HG02571 (cell line): ENCODE measurements around the gene IFI6.
A peak's percentile ranks its signal among the peaks of the same experiment; 100 is the strongest.

Source experiments
- ATAC-seq: cut with Tn5 transposase; IDR thresholded peaks from one replicate; pipeline ENCODE4 v1.9.1; 2021; ENCODE audit warnings: mild to moderate bottlenecking, moderate library complexity; ENCODE audit not compliant: unreplicated experiment

IFI6 gene

GRCh38 chr1:27676410-27676809, 4.4 kb upstream of the IFI6 start:
- no peak for ATAC-seq

- ATAC-seq: no peak
These were observed 739 bp upstream of the IFI6 start for GRCh38 chr1:27672750-27673112.

GRCh38 chr1:27669876-27670275, 2.1 kb downstream of the IFI6 start:
- no peak for ATAC-seq

GRCh38 chr1:27668808-27669723, 2.9 kb downstream of the IFI6 start:
- ATAC-seq: no peak

GRCh38 chr1:27668121-27668807, 3.7 kb downstream of the IFI6 start:
- no peak for ATAC-seq

GRCh38 chr1:27666791-27667254, 5.2 kb downstream of the IFI6 start:
- no peak for ATAC-seq

GRCh38 chr1:27666294-27666693, 5.7 kb downstream of the IFI6 start:
- ATAC-seq: no peak

- ATAC-seq: no peak
These were observed 6.9 kb downstream of the IFI6 start for GRCh38 chr1:27665016-27665651.

GRCh38 chr1:27664291-27664690, 7.7 kb downstream of the IFI6 start:
- no peak for ATAC-seq

- no peak for ATAC-seq
These were observed 9.1 kb downstream of the IFI6 start for GRCh38 chr1:27662707-27663393.

GRCh38 chr1:27662261-27662660, 9.7 kb downstream of the IFI6 start:
- ATAC-seq: no peak

- ATAC-seq: no peak
These were observed 10.4 kb downstream of the IFI6 start for GRCh38 chr1:27661412-27662075.

GRCh38 chr1:27660300-27660835, 11.6 kb downstream of the IFI6 start:
- no peak for ATAC-seq

GRCh38 chr1:27659497-27660299, 12.3 kb downstream of the IFI6 start:
- peak; percentile 60 for ATAC-seq

- peak; percentile 12 for ATAC-seq
These were observed 13.0 kb downstream of the IFI6 start for GRCh38 chr1:27658951-27659496.

GRCh38 chr1:27656157-27656893, 15.7 kb downstream of the IFI6 start:
- ATAC-seq: no peak

GRCh38 chr1:27655151-27655937, 16.6 kb downstream of the IFI6 start:
- ATAC-seq: no peak
